Epithelial cell of proximal tubule (primary cell): ENCODE results near the gene PPP2R2C. TPM values are rescaled to one million over a fixed set of nuclear protein-coding genes. Genes with fewer than 3 reads are reported as not detected.

Source experiments
- DNase-seq: peaks from one replicate; pipeline ENCODE4 v3.0.0-alpha.2; 2011; ENCODE audit warnings: low read depth
- H3K4me3 ChIP-seq: 2 replicates; pipeline ENCODE4 v1.5.1; 2011; ENCODE audit warnings: low read depth, mild to moderate bottlenecking, low read length
- CTCF ChIP-seq: conservative IDR thresholded peaks from 2 replicates; pipeline ENCODE4 v1.5.1; 2012; ENCODE audit warnings: low read depth, mild to moderate bottlenecking, low read length
- total RNA-seq: library from RNA; depleted of rRNA; stranded (reverse); fragments of >200 nt; gene quantifications from 2 replicates; pipeline ENCODE4 v1.2.3, GENCODE V29; 2015

The PPP2R2C gene
- total RNA-seq, 1 donor from 2014 or later: not detected

DNA sequence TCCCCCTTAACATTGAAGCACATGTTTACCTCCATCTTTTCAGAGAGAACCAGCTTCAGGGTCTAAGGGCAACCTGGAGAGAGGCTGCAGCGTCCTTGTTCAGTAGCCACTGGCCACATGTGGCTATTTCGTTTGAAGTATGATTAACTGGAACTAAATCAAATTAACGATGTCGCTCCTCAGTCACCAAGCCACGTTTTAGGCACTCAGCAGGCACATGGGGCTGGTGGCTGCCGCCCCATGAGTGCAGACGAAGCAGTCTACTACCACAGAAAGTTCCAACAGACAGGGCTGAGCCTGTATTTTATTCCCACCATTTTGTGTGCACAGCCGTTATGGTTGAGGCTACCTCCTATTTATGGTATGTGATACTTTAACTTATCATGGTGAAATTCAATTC, 103.4 kb downstream of the PPP2R2C start:
- TF ChIP-seq CTCF: no peak
- no peak for DNase-seq
- H3K4me3 ChIP-seq: no peak overlapping the region

DNA sequence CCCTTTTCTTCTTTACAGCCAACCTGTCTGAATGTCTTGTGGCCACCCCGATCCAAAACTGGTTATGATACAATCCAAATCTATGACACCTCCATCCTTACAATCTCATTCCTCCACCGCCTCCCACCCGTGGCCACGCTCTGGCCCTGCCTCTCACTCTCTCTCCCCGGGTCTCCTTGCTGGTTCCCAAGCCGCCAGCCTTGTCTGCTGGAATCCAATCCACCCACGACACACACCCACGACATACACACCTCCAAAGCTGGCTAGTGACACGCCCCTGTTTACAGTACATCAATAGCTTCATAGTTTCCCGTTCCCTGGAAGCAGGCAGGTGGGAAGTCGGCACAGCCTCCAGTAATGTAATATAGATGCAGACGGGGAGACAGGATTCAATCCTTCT, 103.8 kb downstream of the PPP2R2C start:
- H3K4me3 ChIP-seq: no peak overlapping the region
- no peak for DNase-seq
- TF ChIP-seq CTCF: no peak

DNA sequence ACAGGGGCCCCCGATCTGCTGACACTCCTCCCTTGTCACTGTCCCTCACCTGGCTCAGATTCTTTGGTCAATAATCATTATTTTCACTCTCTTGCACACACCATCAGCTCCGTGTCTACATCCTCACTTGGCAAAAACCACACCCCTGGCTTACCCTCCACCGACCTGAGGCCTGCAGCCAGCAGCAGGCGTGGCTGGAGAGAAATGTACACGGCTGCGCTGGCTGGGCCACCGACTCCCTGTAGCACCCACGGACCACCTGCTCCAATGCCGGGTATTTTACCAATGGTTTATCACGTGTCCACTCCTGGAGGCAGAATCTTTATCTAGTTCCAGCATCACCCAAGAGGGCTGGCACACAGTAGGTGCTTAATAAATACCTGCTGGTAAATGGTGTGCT, 104.3 kb downstream of the PPP2R2C start:
- TF ChIP-seq CTCF: no peak
- no peak overlapping the region for H3K4me3 ChIP-seq
- DNase-seq: no peak

DNA sequence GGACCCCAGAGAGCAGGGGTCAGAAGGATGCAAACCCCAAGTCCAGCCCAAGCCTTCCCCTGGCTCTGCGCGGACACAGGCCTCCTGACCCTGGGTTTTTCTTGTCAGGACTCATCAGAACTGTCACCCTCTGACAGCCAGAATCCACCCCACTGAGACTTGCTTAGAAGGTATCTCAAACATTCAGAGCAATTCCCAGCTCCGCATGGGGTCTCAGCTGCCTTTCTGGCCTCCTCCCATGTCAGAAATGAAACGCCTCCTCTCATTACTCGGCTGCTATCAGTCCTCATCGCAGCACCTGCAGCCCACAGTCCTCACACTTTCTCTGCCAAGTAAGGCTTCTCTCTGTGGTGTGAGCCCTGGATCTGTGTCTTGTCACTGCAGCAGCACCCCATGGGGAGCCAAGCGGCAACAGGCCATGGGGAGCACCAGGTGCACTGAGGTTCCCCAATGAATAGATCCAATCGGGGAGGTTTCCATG, 105.0 kb downstream of the PPP2R2C start:
- DNase-seq: no peak
- no peak overlapping the region for H3K4me3 ChIP-seq
- no peak for TF ChIP-seq CTCF

DNA sequence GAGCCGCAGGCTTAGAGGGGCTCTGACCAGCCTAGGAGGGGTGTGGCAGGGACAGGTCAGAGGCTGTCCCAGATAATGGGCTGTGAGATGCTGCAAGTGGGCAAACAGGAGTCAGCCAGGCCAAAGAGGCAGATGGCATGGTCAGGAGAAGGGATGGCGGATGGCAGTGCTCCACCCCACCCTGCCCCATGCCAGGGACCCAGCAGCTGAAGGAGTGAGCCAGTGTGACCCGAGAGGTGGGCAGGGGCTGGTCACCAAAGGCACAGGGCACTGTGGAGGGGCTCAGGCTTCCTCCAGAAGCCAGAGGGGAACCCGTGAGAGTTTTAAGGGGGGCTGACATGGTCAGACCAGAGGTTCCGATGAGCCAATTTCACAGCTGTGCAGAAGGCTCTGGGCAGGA, 105.8 kb downstream of the PPP2R2C start:
- no peak for TF ChIP-seq CTCF
- no peak for DNase-seq
- H3K4me3 ChIP-seq: no peak overlapping the region

DNA sequence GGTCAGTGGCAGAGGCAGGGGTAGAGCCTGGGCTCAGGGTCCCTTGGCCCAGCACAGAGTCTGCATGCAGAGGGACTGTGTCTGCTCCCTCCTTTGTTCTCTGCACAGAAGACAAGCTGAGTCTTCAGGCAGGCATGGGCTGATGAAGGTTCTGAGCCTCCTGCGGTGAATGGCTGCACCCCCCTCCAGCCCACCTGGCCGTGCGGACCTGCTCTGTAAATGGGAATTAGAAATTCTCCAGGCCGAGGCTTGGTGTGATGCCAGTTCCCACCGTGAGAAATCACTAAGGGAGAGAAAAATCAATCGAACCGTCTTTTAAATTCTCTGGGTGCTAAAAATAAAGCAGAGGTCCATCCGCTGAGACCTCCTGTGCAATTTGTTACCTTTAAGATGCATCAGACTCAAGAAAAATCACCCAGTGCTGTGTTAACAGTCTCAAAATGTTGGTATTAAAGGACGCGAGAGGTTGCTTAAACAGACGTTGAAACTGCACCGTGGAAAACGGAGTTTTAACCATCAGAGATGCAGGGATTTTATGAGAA, 106.8 kb downstream of the PPP2R2C start:
- no peak for TF ChIP-seq CTCF
- H3K4me3 ChIP-seq: no peak overlapping the region
- DNase-seq: no peak

DNA sequence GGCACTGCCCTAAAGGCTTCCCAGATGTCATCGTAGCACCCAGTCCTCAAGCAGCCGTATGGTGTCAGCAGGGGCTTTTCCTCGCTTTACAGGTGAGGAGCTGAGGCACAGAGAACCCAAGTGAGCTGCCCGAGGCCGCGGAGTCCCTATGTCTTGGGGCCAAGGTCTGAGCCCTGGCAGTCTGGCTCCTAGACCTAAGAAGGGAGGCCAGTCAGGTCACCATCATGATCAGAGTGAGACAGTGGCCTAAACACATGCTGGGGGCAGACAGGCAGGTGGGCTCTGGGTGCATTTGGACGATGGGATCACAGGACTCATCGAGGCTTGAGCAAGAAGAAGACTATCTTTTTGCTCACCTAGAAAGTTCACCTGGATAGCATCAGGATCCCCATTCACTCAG, 107.8 kb downstream of the PPP2R2C start:
- TF ChIP-seq CTCF: no peak
- H3K4me3 ChIP-seq: no peak overlapping the region
- no peak for DNase-seq
